Activated naive CD4-positive, alpha-beta T cell treated with anti-CD3 and anti-CD28 coated beads for 36 hours (primary cell): ENCODE measurements around the gene RCAN3. TPM values are rescaled to one million over a fixed set of nuclear protein-coding genes. Genes with fewer than 3 reads are reported as not detected.

Source experiments
- CTCF ChIA-PET: fragments of 350-600 bp; sonication (Branson Sonifier 250); formaldehyde crosslinking; loops from one replicate; lab custom pipeline; 2021; ENCODE audit warnings: antibody characterized with exemption; lab: Charles Lee
- DNase-seq: peaks from one replicate; pipeline ENCODE4 v3.0.0-alpha.2; 2020
- H3K27ac Mint-ChIP-seq: one replicate; pipeline ENCODE4 v1.8.0; 2021; ENCODE audit warnings: mild to moderate bottlenecking, mixed read lengths
- H3K27me3 Mint-ChIP-seq: one replicate; pipeline ENCODE4 v1.8.0; 2021; ENCODE audit warnings: low read depth, mixed read lengths
- H3K36me3 Mint-ChIP-seq: one replicate; pipeline ENCODE4 v1.8.0; 2021; ENCODE audit warnings: low read depth, mixed read lengths
- H3K4me1 Mint-ChIP-seq: one replicate; pipeline ENCODE4 v1.8.0; 2021; ENCODE audit warnings: low read depth, mixed read lengths
- H3K4me3 Mint-ChIP-seq: one replicate; pipeline ENCODE4 v1.8.0; 2021; ENCODE audit warnings: mild to moderate bottlenecking, moderate library complexity, mixed read lengths
- H3K9me3 Mint-ChIP-seq: one replicate; pipeline ENCODE4 v1.8.0; 2021; ENCODE audit warnings: mixed read lengths
- intact Hi-C: fragments of 100-400 bp; cut with micrococcal nuclease; formaldehyde crosslinking; loops from one replicate; pipeline ENCODE4 v1.15.1; 2023
- total RNA-seq, 2 experiments: library from RNA; stranded (reverse); gene quantifications; one replicate each; pipeline ENCODE4 v1.2.3, GENCODE V29; 2021

RCAN3 gene
- total RNA-seq, 2 experiments from 2014 or later: 70.8 to 71.9 TPM

GRCh38 chr1:24551960-24552571 lies 49.4 kb downstream of the RCAN3 start:
- peaks cover 3% of the 10 kb centered on the region for H3K27me3 Mint-ChIP-seq
- intact Hi-C loops: no loop called here
- no peaks in the 10 kb centered on the region for H3K9me3 Mint-ChIP-seq
- no peak overlapping the region for H3K4me3 Mint-ChIP-seq
- H3K4me1 Mint-ChIP-seq: peaks cover 14% of the 10 kb centered on the region
- no peak for DNase-seq
- H3K27ac Mint-ChIP-seq: no peak overlapping the region
- no peaks in the 10 kb centered on the region for H3K36me3 Mint-ChIP-seq
- CTCF ChIA-PET: no interaction called here

DNA sequence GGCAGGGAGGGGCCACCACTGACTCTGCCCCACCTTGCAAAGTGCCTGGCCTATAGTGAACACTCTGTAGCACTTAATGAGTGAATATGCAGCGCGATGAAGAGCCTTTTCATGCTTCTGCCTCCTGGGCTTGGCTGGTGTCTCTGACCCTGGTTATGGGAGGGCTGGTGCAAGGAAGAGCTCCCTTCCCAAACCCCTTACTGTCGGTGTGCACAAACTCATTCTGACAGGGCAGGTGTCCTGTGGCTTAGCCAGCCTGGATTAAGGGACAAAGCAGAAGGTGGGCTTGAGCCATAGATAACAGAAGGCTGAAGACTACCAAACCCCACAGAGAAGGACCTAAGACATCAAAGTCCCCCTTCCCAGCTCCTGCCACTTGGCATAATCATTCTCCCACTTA lies 51.3 kb downstream of the RCAN3 start:
- CTCF ChIA-PET: no interaction called here
- Mint-ChIP-seq H3K4me1 (peaks cover 13% of the 10 kb centered on the region), H3K27ac (no peak overlapping the region), H3K27me3 (peaks cover 3% of the 10 kb centered on the region), H3K36me3 (no peaks in the 10 kb centered on the region), H3K9me3 (no peaks in the 10 kb centered on the region), H3K4me3 (no peak overlapping the region)
- intact Hi-C loops: no loop called here
- DNase-seq: no peak

GRCh38 chr1:24554714-24555113 lies 52.1 kb downstream of the RCAN3 start:
- Mint-ChIP-seq H3K27ac (no peak overlapping the region), H3K27me3 (peaks cover 3% of the 10 kb centered on the region), H3K36me3 (no peaks in the 10 kb centered on the region), H3K4me1 (peaks cover 12% of the 10 kb centered on the region), H3K9me3 (no peaks in the 10 kb centered on the region), H3K4me3 (no peak overlapping the region)
- no peak for DNase-seq
- CTCF ChIA-PET: interaction anchor here (1.2 to 1.7 kb wide), 3 partner anchors 12 to 33 kb away, joined by 3 to 8 read pairs (median 3); no protein-coding TSS in a partner anchor
- intact Hi-C loops: no loop called here

DNA sequence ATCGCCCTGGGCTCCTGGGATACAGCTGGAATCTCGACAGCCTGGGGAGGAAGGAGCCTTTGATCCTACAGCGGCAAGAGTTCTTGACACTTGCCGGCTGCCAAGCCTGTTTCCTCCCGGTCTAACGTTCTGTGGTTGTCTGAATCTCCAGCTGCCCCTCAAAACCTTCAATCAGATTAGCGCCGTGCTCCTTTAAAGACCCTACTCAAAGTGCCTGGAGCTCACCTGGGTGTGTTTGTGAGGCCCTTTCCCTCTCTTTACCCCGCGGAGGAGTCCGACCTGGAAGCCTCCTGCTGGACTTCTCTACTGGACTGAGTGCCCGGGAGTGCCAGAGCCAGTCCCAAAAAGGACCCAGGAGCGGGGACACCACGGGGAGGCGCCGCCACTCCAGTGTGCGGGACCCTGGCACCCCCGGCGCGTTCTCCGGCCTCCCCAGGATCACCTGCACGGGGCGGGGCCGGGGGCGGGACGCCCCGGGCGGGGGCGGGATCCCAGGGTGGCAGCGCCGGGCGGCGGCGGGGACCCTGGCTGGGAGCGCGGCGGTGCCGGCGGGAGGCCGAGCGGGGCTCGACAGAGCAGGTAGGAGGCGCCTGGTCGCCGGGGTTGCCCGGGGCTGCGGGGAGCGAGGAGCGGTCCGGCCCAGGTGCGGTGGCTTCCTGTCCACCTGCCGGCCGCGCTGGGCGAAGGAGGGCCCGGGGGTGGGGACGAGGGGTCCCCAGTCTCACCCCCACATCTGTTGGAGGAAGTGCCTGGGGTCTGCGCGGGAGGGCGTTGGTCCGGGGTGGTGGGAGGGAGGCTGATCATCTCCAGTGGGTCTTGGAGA lies 53.2 kb downstream of the RCAN3 start, which contains the start of gene NCMAP:
NCMAP (plus strand) TSS at position 497 of the 823 bp plus-strand sequence. CDS start 39,344 bp downstream, outside the sequence.
- H3K4me1 Mint-ChIP-seq: peaks cover 12% of the 10 kb centered on the region
- H3K27ac Mint-ChIP-seq: no peak within 1 kb of the TSS
- H3K9me3 Mint-ChIP-seq: no peaks in the 10 kb centered on the region
- no peaks in the 10 kb centered on the region for H3K36me3 Mint-ChIP-seq
- intact Hi-C loops: no loop called here
- H3K27me3 Mint-ChIP-seq: peaks cover 3% of the 10 kb centered on the region
- peak; percentile 57 for DNase-seq
- peak within 1 kb of the TSS; percentile 66 for H3K4me3 Mint-ChIP-seq
- CTCF ChIA-PET: interaction anchor here (0.7 to 1.7 kb wide), 5 partner anchors 13 to 357 kb away, joined by 3 to 8 read pairs (median 3); no protein-coding TSS in a partner anchor

DNA sequence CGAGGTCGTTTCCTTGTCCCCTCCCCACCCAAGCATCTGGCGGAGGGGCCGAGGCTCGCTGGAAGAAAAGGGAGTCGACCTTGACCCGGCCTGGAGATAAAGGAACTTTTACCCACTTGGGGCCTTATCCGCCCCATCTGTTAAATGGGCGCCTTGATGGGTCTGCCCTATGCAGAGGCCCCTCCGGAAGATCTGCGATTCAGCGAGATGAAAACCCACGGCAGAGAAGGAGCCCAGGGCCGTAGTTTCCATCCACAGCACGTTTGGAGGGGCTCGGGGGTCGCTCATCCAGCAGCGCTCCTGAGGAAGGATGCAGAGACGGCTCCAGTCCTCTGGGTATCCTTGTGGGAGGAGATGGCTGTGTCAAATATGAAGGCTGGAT lies 53.8 kb downstream of the RCAN3 start:
- Mint-ChIP-seq H3K9me3 (no peaks in the 10 kb centered on the region), H3K36me3 (no peaks in the 10 kb centered on the region), H3K27me3 (peaks cover 3% of the 10 kb centered on the region), H3K4me1 (peaks cover 12% of the 10 kb centered on the region), H3K4me3 (peak overlapping the region; percentile 59), H3K27ac (no peak overlapping the region)
- no peak for DNase-seq
- intact Hi-C loops: no loop called here
- CTCF ChIA-PET: no interaction called here

- Mint-ChIP-seq H3K36me3 (no peaks in the 10 kb centered on the region), H3K27ac (no peak overlapping the region), H3K4me1 (peaks cover 12% of the 10 kb centered on the region), H3K27me3 (peaks cover 3% of the 10 kb centered on the region), H3K4me3 (no peak overlapping the region), H3K9me3 (no peaks in the 10 kb centered on the region)
- DNase-seq: no peak
- intact Hi-C loops: no loop called here
- CTCF ChIA-PET: interaction anchor here (1.6 kb wide), 1 partner anchor 30 kb away, joined by 6 read pairs; no protein-coding TSS in a partner anchor
Observed at GRCh38 chr1:24557220-24557619, 54.6 kb downstream of the RCAN3 start.

- H3K4me1 Mint-ChIP-seq: peaks cover 13% of the 10 kb centered on the region
- peaks cover 3% of the 10 kb centered on the region for H3K27me3 Mint-ChIP-seq
- H3K36me3 Mint-ChIP-seq: no peaks in the 10 kb centered on the region
- CTCF ChIA-PET: interaction anchor here (0.9 to 1.6 kb wide), 2 partner anchors 22 to 29 kb away, joined by 4 to 6 read pairs; no protein-coding TSS in a partner anchor
- DNase-seq: no peak
- intact Hi-C loops: no loop called here
- H3K27ac Mint-ChIP-seq: no peak overlapping the region
- no peak overlapping the region for H3K4me3 Mint-ChIP-seq
- H3K9me3 Mint-ChIP-seq: no peaks in the 10 kb centered on the region
Observed at GRCh38 chr1:24557711-24558131, 55.1 kb downstream of the RCAN3 start.

GRCh38 chr1:24558455-24558854 lies 55.8 kb downstream of the RCAN3 start:
- CTCF ChIA-PET: interaction anchor here (0.9 to 1.6 kb wide), 2 partner anchors 23 to 29 kb away, joined by 4 to 6 read pairs; no protein-coding TSS in a partner anchor
- Mint-ChIP-seq H3K4me3 (no peak overlapping the region), H3K9me3 (no peaks in the 10 kb centered on the region), H3K27ac (no peak overlapping the region), H3K36me3 (no peaks in the 10 kb centered on the region), H3K4me1 (peaks cover 15% of the 10 kb centered on the region), H3K27me3 (peaks cover 3% of the 10 kb centered on the region)
- intact Hi-C loops: no loop called here
- no peak for DNase-seq

- H3K4me1 Mint-ChIP-seq: peaks cover 15% of the 10 kb centered on the region
- H3K27me3 Mint-ChIP-seq: peaks cover 3% of the 10 kb centered on the region
- no peak overlapping the region for H3K4me3 Mint-ChIP-seq
Observed at GRCh38 chr1:24558902-24559791, 56.5 kb downstream of the RCAN3 start.

DNA sequence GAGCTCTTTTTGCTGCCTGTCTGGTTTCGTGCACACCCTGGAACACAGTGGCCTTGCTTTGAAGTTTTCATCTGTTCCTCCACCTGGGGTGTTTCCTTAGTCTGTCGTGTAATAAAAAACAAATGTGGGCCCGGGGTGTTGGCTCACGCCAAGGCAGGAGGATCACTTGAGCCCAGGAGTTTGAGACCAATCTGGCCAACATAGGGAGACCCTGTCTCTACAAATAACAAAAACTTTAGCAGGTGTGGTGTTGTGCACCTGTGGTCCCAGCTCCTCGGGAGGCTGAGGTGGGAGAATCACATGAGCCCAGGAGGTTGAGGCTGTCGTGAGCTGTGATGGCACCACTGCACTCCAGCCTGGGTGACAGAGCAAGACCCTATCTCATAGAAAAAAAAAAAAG lies 57.7 kb downstream of the RCAN3 start:
- Mint-ChIP-seq H3K4me1 (peaks cover 13% of the 10 kb centered on the region), H3K27ac (no peak overlapping the region), H3K27me3 (peaks cover 3% of the 10 kb centered on the region), H3K9me3 (no peaks in the 10 kb centered on the region), H3K4me3 (no peak overlapping the region), H3K36me3 (no peaks in the 10 kb centered on the region)
- intact Hi-C loops: no loop called here
- DNase-seq: no peak
- CTCF ChIA-PET: interaction anchor here (2.6 kb wide), 1 partner anchor 27 kb away, joined by 14 read pairs; no protein-coding TSS in a partner anchor

More at GRCh38 chr1:24558902-24559791, 56.5 kb downstream of the RCAN3 start:
- Mint-ChIP-seq H3K27ac (no peak overlapping the region), H3K36me3 (no peaks in the 10 kb centered on the region), H3K9me3 (no peaks in the 10 kb centered on the region)
- no peak for DNase-seq
- intact Hi-C loops: no loop called here
- CTCF ChIA-PET: interaction anchor here (1.6 kb wide), 1 partner anchor 28 kb away, joined by 6 read pairs; no protein-coding TSS in a partner anchor

GRCh38 chr1:24562625-24563024 lies 60.0 kb downstream of the RCAN3 start:
- Mint-ChIP-seq H3K27ac (no peak overlapping the region), H3K27me3 (no peaks in the 10 kb centered on the region), H3K36me3 (no peaks in the 10 kb centered on the region), H3K4me1 (peaks cover 7% of the 10 kb centered on the region), H3K9me3 (no peaks in the 10 kb centered on the region), H3K4me3 (no peak overlapping the region)
- intact Hi-C loops: no loop called here
- CTCF ChIA-PET: interaction anchor here (0.6 kb wide), 1 partner anchor 832 kb away, joined by 3 read pairs; no protein-coding TSS in a partner anchor
- DNase-seq: no peak
